GM12878 (cell line): ENCODE results near the gene CEND1.

Experiments used
- CBFB ChIP-seq: IDR thresholded peaks from 2 replicates; pipeline ENCODE4 v1.6.1; 2016; ENCODE audit warnings: antibody characterized with exemption, low read depth
- CHD1 ChIP-seq: IDR thresholded peaks from 2 replicates; pipeline ENCODE4 v1.6.1; 2012; ENCODE audit warnings: low read depth, low read length, improper control_type of control experiment
- CHD2 ChIP-seq: IDR thresholded peaks from 2 replicates; pipeline ENCODE4 v1.6.1; 2011; ENCODE audit warnings: low read depth, low read length, improper control_type of control experiment, borderline replicate concordance
- EP300 ChIP-seq, 2 experiments: fragments of 150-350 bp in 1 of 2; IDR thresholded peaks; 2 replicates each; pipeline ENCODE4 v1.6.1; 2011 to 2012; ENCODE audit warnings: low read depth in 2 of 2, low read length in 2 of 2, borderline replicate concordance in 1 of 2, improper control_type of control experiment in 1 of 2, inconsistent platforms in 1 of 2; ENCODE audit not compliant: control insufficient read depth in 1 of 2
- LARP7 ChIP-seq: fragments of 450-650 bp; IDR thresholded peaks from 2 replicates; pipeline ENCODE4 v1.6.1; 2017; ENCODE audit warnings: mild to moderate bottlenecking
- NFIC ChIP-seq: IDR thresholded peaks from 2 replicates; pipeline ENCODE4 v1.6.1; 2012; ENCODE audit warnings: low read depth, mild to moderate bottlenecking, inconsistent platforms, low read length, moderate library complexity
- NR2C2 ChIP-seq: IDR thresholded peaks from 2 replicates; pipeline ENCODE4 v1.6.1; 2011; ENCODE audit warnings: borderline replicate concordance, low read depth; ENCODE audit not compliant: control insufficient read depth, insufficient read length
- POLR2A ChIP-seq: IDR thresholded peaks from 2 replicates; pipeline ENCODE4 v1.6.1; 2011; ENCODE audit warnings: low read depth, mild to moderate bottlenecking, low read length
- SIN3A ChIP-seq: IDR thresholded peaks from 2 replicates; pipeline ENCODE4 v1.6.1; 2012; ENCODE audit warnings: low read depth, low read length, improper control_type of control experiment
- TBL1XR1 ChIP-seq: IDR thresholded peaks from 2 replicates; pipeline ENCODE4 v1.6.1; 2012; ENCODE audit warnings: low read depth, low read length, improper control_type of control experiment
- ZZZ3 ChIP-seq: IDR thresholded peaks from 2 replicates; pipeline ENCODE4 v1.6.1; 2011; ENCODE audit warnings: low read depth; ENCODE audit not compliant: control insufficient read depth, insufficient read length
- TF ChIP-seq, protein P1 (sequence below), 3 experiments: IDR thresholded peaks in 2 of 3; conservative IDR thresholded peaks in 1 of 3; 2 replicates each; pipeline ENCODE4 v1.5.1; 2011; ENCODE audit warnings: low read depth in 3 of 3, low read length in 3 of 3, mild to moderate bottlenecking in 3 of 3, control low read depth in 2 of 3, moderate library complexity in 2 of 3, inconsistent platforms in 1 of 3, mixed read lengths in 1 of 3; ENCODE audit not compliant: control insufficient read depth in 2 of 3, insufficient read depth in 1 of 3; ENCODE audit errors: extremely low read depth in 1 of 3

DNA sequence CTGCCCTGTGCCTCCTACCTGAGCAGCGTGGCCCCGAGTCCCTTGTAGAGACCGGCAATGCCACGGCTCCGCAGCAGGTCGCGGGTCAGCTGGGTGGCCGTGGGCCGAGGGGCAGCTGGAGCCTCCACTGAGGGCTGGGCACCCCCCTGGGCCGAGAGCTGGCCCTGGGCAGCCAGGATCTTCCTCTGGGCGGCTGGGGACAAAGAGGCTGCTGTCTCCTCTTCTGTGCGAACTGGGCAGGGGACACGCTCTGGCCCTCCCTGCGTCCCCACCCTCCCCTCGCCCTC, 2.6 kb upstream of the CEND1 start:
- no peak for TF ChIP-seq NFIC
- TF ChIP-seq, protein P1, sequence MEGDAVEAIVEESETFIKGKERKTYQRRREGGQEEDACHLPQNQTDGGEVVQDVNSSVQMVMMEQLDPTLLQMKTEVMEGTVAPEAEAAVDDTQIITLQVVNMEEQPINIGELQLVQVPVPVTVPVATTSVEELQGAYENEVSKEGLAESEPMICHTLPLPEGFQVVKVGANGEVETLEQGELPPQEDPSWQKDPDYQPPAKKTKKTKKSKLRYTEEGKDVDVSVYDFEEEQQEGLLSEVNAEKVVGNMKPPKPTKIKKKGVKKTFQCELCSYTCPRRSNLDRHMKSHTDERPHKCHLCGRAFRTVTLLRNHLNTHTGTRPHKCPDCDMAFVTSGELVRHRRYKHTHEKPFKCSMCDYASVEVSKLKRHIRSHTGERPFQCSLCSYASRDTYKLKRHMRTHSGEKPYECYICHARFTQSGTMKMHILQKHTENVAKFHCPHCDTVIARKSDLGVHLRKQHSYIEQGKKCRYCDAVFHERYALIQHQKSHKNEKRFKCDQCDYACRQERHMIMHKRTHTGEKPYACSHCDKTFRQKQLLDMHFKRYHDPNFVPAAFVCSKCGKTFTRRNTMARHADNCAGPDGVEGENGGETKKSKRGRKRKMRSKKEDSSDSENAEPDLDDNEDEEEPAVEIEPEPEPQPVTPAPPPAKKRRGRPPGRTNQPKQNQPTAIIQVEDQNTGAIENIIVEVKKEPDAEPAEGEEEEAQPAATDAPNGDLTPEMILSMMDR (IDR thresholded peaks at IDR 0.05 in 2 of 3, conservative IDR thresholded peaks at IDR 0.05 in 1 of 3; ENCODE audit: control insufficient read depth in 2 of 3, extremely low read depth in 1 of 3, insufficient read depth in 1 of 3, low read depth in 3 of 3, low read length in 3 of 3): no peak
- TF ChIP-seq POLR2A: no peak
- no peak for TF ChIP-seq CHD2
- no peak for TF ChIP-seq EP300 (IDR thresholded peaks at IDR 0.05; ENCODE audit: borderline replicate concordance in 1 of 2, control insufficient read depth in 1 of 2, low read depth in 2 of 2, low read length in 2 of 2)
- no peak for TF ChIP-seq NR2C2
- no peak for TF ChIP-seq LARP7
- TF ChIP-seq TBL1XR1: no peak
- TF ChIP-seq CBFB: no peak
- TF ChIP-seq CHD1: no peak
- no peak for TF ChIP-seq SIN3A
- TF ChIP-seq ZZZ3: no peak
